Endothelial cell of umbilical vein (primary cell): ENCODE measurements around the gene AATF. TPM values are rescaled to one million over a fixed set of nuclear protein-coding genes. Genes with fewer than 3 reads are reported as not detected.

Experiments used
- BruUV-seq: library from RNA; stranded (reverse); fragments of 400-500 nt; replicated peaks from 2 replicates; lab custom pipeline; 2021; lab: Mats Ljungman, UMichigan
- CTCF ChIA-PET: fragments of 300-600, 350-600 bp; sonication (Branson Sonifier 250); formaldehyde crosslinking; loops from one replicate; lab custom pipeline; 2021; ENCODE audit warnings: antibody characterized with exemption, inconsistent platforms; lab: Charles Lee
- POLR2A ChIA-PET: fragments of 300-600, 350-600 bp; sonication (Branson Sonifier 250); formaldehyde crosslinking; loops from one replicate; lab custom pipeline; 2021; ENCODE audit warnings: antibody characterized with exemption, inconsistent platforms; lab: Charles Lee
- DNase-seq: peaks from one replicate; pipeline ENCODE4 v3.0.0-alpha.2; 2011; ENCODE audit warnings: low read depth, low spot score
- FAIRE-seq: peaks from 2 replicates; lab custom pipeline; 2011; peaks lifted over from hg19 to GRCh38; lab: Jason Lieb, UNC
- H2AFZ ChIP-seq: 2 replicates; pipeline ENCODE4 v1.6.0; 2012; ENCODE audit warnings: low read depth, low read length, control low read depth, inconsistent platforms
- H3K27ac ChIP-seq: 2 replicates; pipeline ENCODE4 v1.5.1; 2011; ENCODE audit warnings: low read depth, mild to moderate bottlenecking, control low read depth, low read length, moderate library complexity; ENCODE audit not compliant: insufficient read depth
- H3K27me3 ChIP-seq, 2 experiments: 2 replicates each; pipeline versions ENCODE4 v1.6.0 to v1.6.1; 2011; ENCODE audit warnings: low read length in 2 of 2, mixed read lengths in 1 of 2; ENCODE audit not compliant: control insufficient read depth in 2 of 2, insufficient read depth in 2 of 2
- H3K36me3 ChIP-seq, 2 experiments: 2 replicates in 1 of 2; 3 replicates in 1 of 2; pipeline ENCODE4 v1.5.1; 2011; ENCODE audit warnings: low read length in 2 of 2, mild to moderate bottlenecking in 1 of 2, moderate library complexity in 1 of 2; ENCODE audit not compliant: control insufficient read depth in 2 of 2, insufficient read depth in 2 of 2; ENCODE audit errors: extremely low read depth in 1 of 2
- H3K4me1 ChIP-seq: 3 replicates; pipeline ENCODE4 v1.5.1; 2011; ENCODE audit warnings: mild to moderate bottlenecking, low read length; ENCODE audit not compliant: control insufficient read depth, insufficient read depth; ENCODE audit errors: extremely low read depth
- H3K4me2 ChIP-seq: 2 replicates; pipeline ENCODE4 v1.6.1; 2011; ENCODE audit warnings: low read length, control low read depth, mixed read lengths; ENCODE audit not compliant: insufficient read depth
- H3K4me3 ChIP-seq, 3 experiments: fragments of 200-600 bp in 1 of 3; sonication (generic), shearing (Covaris generic) in 1 of 3; replicated peaks in 1 of 3; 2 replicates each; pipeline ENCODE4 v1.5.1; 2011 to 2016; ENCODE audit warnings: control low read depth in 3 of 3, low read length in 3 of 3, mild to moderate bottlenecking in 2 of 3, inconsistent platforms in 1 of 3, low read depth in 1 of 3, moderate library complexity in 1 of 3; ENCODE audit not compliant: insufficient read depth in 1 of 3
- H3K79me2 ChIP-seq: 2 replicates; pipeline ENCODE4 v1.6.0; 2012; ENCODE audit warnings: low read length, inconsistent platforms; ENCODE audit not compliant: control insufficient read depth, insufficient read depth
- H3K9ac ChIP-seq: replicated peaks from 2 replicates; pipeline ENCODE3; 2011; ENCODE audit warnings: low read length, control low read depth; ENCODE audit not compliant: insufficient read depth; ENCODE audit errors: extremely low read depth
- H3K9me1 ChIP-seq: replicated peaks from 3 replicates; pipeline ENCODE4 v1.6.0; 2011; ENCODE audit warnings: mild to moderate bottlenecking, low read length; ENCODE audit not compliant: control insufficient read depth, insufficient read depth; ENCODE audit errors: extremely low read depth
- H3K9me3 ChIP-seq: replicated peaks from 2 replicates; pipeline ENCODE4 v1.5.1; 2012; ENCODE audit warnings: low read length, inconsistent platforms; ENCODE audit not compliant: control insufficient read depth, insufficient read depth
- H4K20me1 ChIP-seq: replicated peaks from 2 replicates; pipeline ENCODE3; 2011; ENCODE audit warnings: mild to moderate bottlenecking, low read length; ENCODE audit not compliant: control insufficient read depth, insufficient read depth; ENCODE audit errors: extremely low read depth
- CTCF ChIP-seq, 2 donors: IDR thresholded peaks; 1 replicate in 1 of 2; 2 replicates in 1 of 2; pipeline ENCODE4 v1.5.1; 2011; ENCODE audit warnings: low read length in 2 of 2, mild to moderate bottlenecking in 2 of 2, moderate library complexity in 2 of 2, control low read depth in 1 of 2, inconsistent platforms in 1 of 2, low read depth in 1 of 2; ENCODE audit not compliant: insufficient read depth in 1 of 2; ENCODE audit errors: extremely low read depth in 1 of 2
- EZH2 ChIP-seq: IDR thresholded peaks from 2 replicates; pipeline ENCODE4 v1.6.1; 2012; ENCODE audit warnings: borderline replicate concordance, low read depth, mild to moderate bottlenecking, moderate library complexity, low read length, inconsistent platforms; ENCODE audit not compliant: severe bottlenecking
- FOS ChIP-seq: IDR thresholded peaks from 2 replicates; pipeline ENCODE4 v1.6.1; 2011; ENCODE audit warnings: mild to moderate bottlenecking, low read length, moderate library complexity, borderline replicate concordance; ENCODE audit not compliant: insufficient read depth
- GATA2 ChIP-seq: IDR thresholded peaks from 2 replicates; pipeline ENCODE4 v1.7.0; 2011; ENCODE audit warnings: low read depth, mild to moderate bottlenecking, moderate library complexity, mixed read lengths, low read length; ENCODE audit not compliant: insufficient read length, insufficient read depth
- JUN ChIP-seq: IDR thresholded peaks from 2 replicates; pipeline ENCODE4 v1.6.1; 2011; ENCODE audit warnings: borderline replicate concordance, low read depth; ENCODE audit not compliant: insufficient read length, insufficient read depth
- MAX ChIP-seq: IDR thresholded peaks from 2 replicates; pipeline ENCODE4 v1.6.1; 2011; ENCODE audit not compliant: insufficient read depth, insufficient read length
- MYC ChIP-seq: IDR thresholded peaks from one replicate; pipeline ENCODE4 v1.6.1; 2011; ENCODE audit warnings: mild to moderate bottlenecking, low read depth, low read length
- POLR2A ChIP-seq: IDR thresholded peaks from 2 replicates; pipeline ENCODE4 v1.6.1; 2012; ENCODE audit warnings: low read depth, mild to moderate bottlenecking, control low read depth, low read length
- POLR2AphosphoS5 ChIP-seq: IDR thresholded peaks from 2 replicates; pipeline ENCODE4 v1.6.1; 2012; ENCODE audit warnings: low read depth, mild to moderate bottlenecking, control low read depth, low read length, moderate library complexity; ENCODE audit not compliant: insufficient read depth
- dilution Hi-C: fragments of 300-500 bp; cut with MboI; formaldehyde crosslinking; loops from one replicate; pipeline ENCODE4 v1.15.0; 2019; ENCODE audit warnings: low sequenced_read_pairs; ENCODE audit not compliant: extremely low pct_ligation_motif_present
- intact Hi-C: fragments of 100-400 bp; cut with micrococcal nuclease; formaldehyde crosslinking; loops from one replicate; pipeline ENCODE4 v1.10.0; 2022
- polyA plus RNA-seq, 4 experiments: library from polyadenylated mRNA; depleted of rRNA in 3 of 4; stranded (reverse) in 3 of 4; unstranded in 1 of 4; fragments of >200 nt; gene quantifications; 2 replicates each; pipeline versions ENCODE4 v1.2.1 to v1.2.3, GENCODE V29; 2011 to 2012; ENCODE audit warnings: missing spikeins in 1 of 4
- total RNA-seq: library from RNA; stranded (reverse); gene quantifications from 2 replicates; pipeline ENCODE4 v1.2.3, GENCODE V29; 2021

Gene AATF
- total and polyA plus RNA-seq, 2 donors (not counting 3 experiments of a cell fraction or from before 2014, with no cell fraction given), result 15.7 to 47.2 TPM

GRCh38 chr17:37084372-37084771 lies 135.6 kb downstream of the AATF start:
- dilution Hi-C loops (no loop called here), intact Hi-C loops (no loop called here)
- FAIRE-seq (no peak), DNase-seq (peak; percentile 23)
- ChIA-PET CTCF (interaction anchor here (0.8 to 1.4 kb wide), 3 partner anchors 36 to 456 kb away, joined by 3 read pairs; no protein-coding TSS in a partner anchor), POLR2A (interaction anchor here (0.7 kb wide), 1 partner anchor 152 kb away, joined by 7 read pairs; no protein-coding TSS in a partner anchor)
- no TSS peak for BruUV-seq
- no peaks in the 10 kb centered on the region for H4K20me1 ChIP-seq
- TF ChIP-seq FOS (no peak), POLR2A (no peak), POLR2AphosphoS5 (no peak), EZH2 (no peak), MYC (no peak), GATA2 (no peak), MAX (no peak), JUN (no peak), CTCF (IDR thresholded peaks at IDR 0.05; ENCODE audit: extremely low read depth in 1 of 2, insufficient read depth in 1 of 2, low read depth in 1 of 2, low read length in 2 of 2) (no peak)
- H3K4me3 ChIP-seq, result no peak overlapping the region
- H3K4me1 ChIP-seq, result peaks cover 5% of the 10 kb centered on the region
- no peak overlapping the region for H3K4me2 ChIP-seq
- H3K79me2 ChIP-seq, result no peaks in the 10 kb centered on the region
- H3K9me3 ChIP-seq, result no peaks in the 10 kb centered on the region
- H3K36me3 ChIP-seq, result peaks cover 6 to 14% of the 10 kb centered on the region in 2 experiments
- H2AFZ ChIP-seq, result no peak overlapping the region
- no peak overlapping the region for H3K9ac ChIP-seq
- H3K27me3 ChIP-seq, result no peaks in the 10 kb centered on the region
- H3K27ac ChIP-seq, result no peak overlapping the region
- no peaks in the 10 kb centered on the region for H3K9me1 ChIP-seq
